Keratinocyte (primary cell): ENCODE data around the gene TTYH2. TPM values are rescaled to one million over a fixed set of nuclear protein-coding genes. Genes with fewer than 3 reads are reported as not detected.

Experiments used
- DNase-seq: peaks from one replicate; pipeline ENCODE4 v3.0.0-alpha.2; 2011; ENCODE audit warnings: low read depth, missing footprints, low spot score
- FAIRE-seq: peaks from 2 replicates; lab custom pipeline; 2011; peaks lifted over from hg19 to GRCh38; lab: Jason Lieb, UNC
- H2AFZ ChIP-seq: 2 replicates; pipeline ENCODE4 v1.6.0; 2012; ENCODE audit warnings: low read length, control low read depth, inconsistent platforms; ENCODE audit not compliant: control insufficient read depth
- H3K27ac ChIP-seq: 2 replicates; pipeline ENCODE4 v1.5.1; 2011; ENCODE audit warnings: low read length; ENCODE audit not compliant: control insufficient read depth, insufficient read depth
- H3K27me3 ChIP-seq: 3 replicates; pipeline ENCODE4 v1.6.0; 2011; ENCODE audit warnings: low read length; ENCODE audit not compliant: control insufficient read depth, insufficient read depth; ENCODE audit errors: extremely low read depth
- H3K36me3 ChIP-seq, 2 experiments: 2 replicates in 1 of 2; 3 replicates in 1 of 2; pipeline ENCODE4 v1.5.1; 2011; ENCODE audit warnings: low read length in 2 of 2, mild to moderate bottlenecking in 1 of 2; ENCODE audit not compliant: control insufficient read depth in 2 of 2, insufficient read depth in 2 of 2; ENCODE audit errors: extremely low read depth in 1 of 2
- H3K4me1 ChIP-seq: 3 replicates; pipeline ENCODE4 v1.5.1; 2011; ENCODE audit warnings: low read length; ENCODE audit not compliant: control insufficient read depth, insufficient read depth; ENCODE audit errors: extremely low read depth
- H3K4me2 ChIP-seq: 3 replicates; pipeline ENCODE4 v1.6.0; 2011; ENCODE audit warnings: low read depth, low read length; ENCODE audit not compliant: control insufficient read depth, insufficient read depth; ENCODE audit errors: extremely low read depth
- H3K4me3 ChIP-seq, 3 experiments: fragments of 200-600 bp in 1 of 3; sonication (generic) in 1 of 3; 2 replicates in 2 of 3; 3 replicates in 1 of 3; pipeline ENCODE4 v1.5.1; 2011 to 2016; ENCODE audit warnings: low read length in 3 of 3, mild to moderate bottlenecking in 3 of 3, control low read depth in 2 of 3, inconsistent platforms in 1 of 3, low read depth in 1 of 3, mixed read lengths in 1 of 3, mixed run types in 1 of 3, moderate library complexity in 1 of 3; ENCODE audit not compliant: control insufficient read depth in 2 of 3, insufficient read depth in 2 of 3; ENCODE audit errors: extremely low read depth in 1 of 3
- H3K79me2 ChIP-seq: 2 replicates; pipeline ENCODE4 v1.6.0; 2012; ENCODE audit warnings: low read length; ENCODE audit not compliant: control insufficient read depth, insufficient read depth
- H3K9ac ChIP-seq: 3 replicates; pipeline ENCODE4 v1.6.0; 2011; ENCODE audit warnings: low read length; ENCODE audit not compliant: control insufficient read depth, insufficient read depth; ENCODE audit errors: extremely low read depth
- H3K9me1 ChIP-seq: 3 replicates; pipeline ENCODE4 v1.6.0; 2011; ENCODE audit warnings: low read length; ENCODE audit not compliant: control insufficient read depth, insufficient read depth; ENCODE audit errors: extremely low read depth
- H3K9me3 ChIP-seq: 2 replicates; pipeline ENCODE4 v1.5.1; 2012; ENCODE audit warnings: low read depth, low read length; ENCODE audit not compliant: control insufficient read depth
- H4K20me1 ChIP-seq: 3 replicates; pipeline ENCODE4 v1.6.0; 2011; ENCODE audit warnings: low read length; ENCODE audit not compliant: control insufficient read depth, insufficient read depth; ENCODE audit errors: extremely low read depth
- CTCF ChIP-seq, 3 experiments: IDR thresholded peaks in 1 of 3; conservative IDR thresholded peaks in 1 of 3; optimal IDR thresholded peaks in 1 of 3; 2 replicates in 2 of 3; 3 replicates in 1 of 3; pipeline versions ENCODE3 to v1.5.1; 2011; ENCODE audit warnings: low read length in 3 of 3, mild to moderate bottlenecking in 3 of 3, moderate library complexity in 2 of 3, control low read depth in 1 of 3, inconsistent platforms in 1 of 3; ENCODE audit not compliant: insufficient read depth in 2 of 3; ENCODE audit errors: extremely low read depth in 1 of 3
- EZH2 ChIP-seq: IDR thresholded peaks from one replicate; pipeline ENCODE4 v1.6.1; 2012; ENCODE audit warnings: inconsistent platforms, mild to moderate bottlenecking, low read length, moderate library complexity
- dilution Hi-C: fragments of 300-500 bp; cut with MboI; formaldehyde crosslinking; loops from one replicate; pipeline ENCODE4 v1.7.0; 2020; ENCODE audit warnings: low sequenced_read_pairs; ENCODE audit not compliant: extremely low pct_ligation_motif_present
- polyA plus RNA-seq, 5 experiments: library from polyadenylated mRNA; depleted of rRNA in 3 of 5; stranded (reverse) in 3 of 5; stranded (forward) in 1 of 5; unstranded in 1 of 5; fragments of >200 nt; gene quantifications; 1 replicate in 1 of 5; 2 replicates in 3 of 5; 3 replicates in 1 of 5; pipeline versions ENCODE4 v1.2.1 to v1.2.3, GENCODE V29; 2011 to 2012; ENCODE audit warnings: missing spikeins in 2 of 5, low read depth in 1 of 5, low replicate concordance in 1 of 5

TTYH2 gene
- polyA plus RNA-seq, 1 donor (not counting 4 experiments of a cell fraction or from before 2014, with no cell fraction given) = 3.7 TPM

DNA sequence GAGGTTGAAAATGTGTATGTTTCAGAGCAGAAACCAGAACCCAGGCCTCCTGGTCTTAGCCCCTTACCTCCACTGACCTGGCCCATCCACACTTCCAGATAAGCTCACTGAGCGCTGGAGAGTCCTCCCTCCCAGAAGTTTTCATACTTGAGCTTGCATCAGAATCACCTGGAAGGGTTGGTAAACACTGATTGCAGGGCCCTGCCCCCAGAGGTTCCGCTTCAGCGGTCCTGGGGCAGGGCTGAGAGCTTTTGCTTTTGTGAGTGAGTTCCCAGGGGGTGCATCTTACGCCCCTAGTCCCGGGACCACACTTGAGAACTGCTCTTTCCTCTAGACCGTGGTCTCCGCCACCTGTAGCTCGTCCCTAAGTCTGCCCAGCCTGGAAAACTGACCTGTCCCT, 20.6 kb downstream of the TTYH2 start:
- H2AFZ ChIP-seq = no peak overlapping the region
- no peaks in the 10 kb centered on the region for H3K9me3 ChIP-seq
- no peaks in the 10 kb centered on the region for H3K9me1 ChIP-seq
- H3K4me3 ChIP-seq = no peak overlapping the region
- H3K9ac ChIP-seq = no peak overlapping the region
- dilution Hi-C loops = no loop called here
- FAIRE-seq (no peak), DNase-seq (no peak)
- no peaks in the 10 kb centered on the region for H3K36me3 ChIP-seq
- no peaks in the 10 kb centered on the region for H4K20me1 ChIP-seq
- no peak overlapping the region for H3K27ac ChIP-seq
- TF ChIP-seq CTCF (optimal IDR thresholded peaks at IDR 0.05 in 1 of 3, IDR thresholded peaks at IDR 0.05 in 1 of 3, conservative IDR thresholded peaks at IDR 0.05 in 1 of 3; ENCODE audit: extremely low read depth in 1 of 3, insufficient read depth in 2 of 3, low read length in 3 of 3) (no peak), EZH2 (no peak)
- no peaks in the 10 kb centered on the region for H3K79me2 ChIP-seq
- no peaks in the 10 kb centered on the region for H3K27me3 ChIP-seq
- H3K4me2 ChIP-seq = no peak overlapping the region
- H3K4me1 ChIP-seq = no peaks in the 10 kb centered on the region

- Histone ChIP-seq H3K27me3 (no peaks in the 10 kb centered on the region), H3K79me2 (no peaks in the 10 kb centered on the region)
- dilution Hi-C loops = no loop called here
Observed at GRCh38 chr17:74234486-74234885, 21.1 kb downstream of the TTYH2 start.

More at GRCh38 chr17:74234486-74234885, 21.1 kb downstream of the TTYH2 start:
- Histone ChIP-seq H3K4me1 (no peaks in the 10 kb centered on the region), H3K4me3 (no peak overlapping the region), H2AFZ (no peak overlapping the region), H3K9me1 (no peaks in the 10 kb centered on the region), H4K20me1 (peaks cover 4% of the 10 kb centered on the region), H3K36me3 (no peaks in the 10 kb centered on the region), H3K9ac (no peak overlapping the region), H3K27ac (no peak overlapping the region), H3K9me3 (no peaks in the 10 kb centered on the region), H3K4me2 (no peak overlapping the region)
- no peak for DNase-seq
- no peak for TF ChIP-seq EZH2
- TF ChIP-seq CTCF (optimal IDR thresholded peaks at IDR 0.05 in 1 of 3, IDR thresholded peaks at IDR 0.05 in 1 of 3, conservative IDR thresholded peaks at IDR 0.05 in 1 of 3; ENCODE audit: extremely low read depth in 1 of 3, insufficient read depth in 2 of 3, low read length in 3 of 3) = no peak
- FAIRE-seq = no peak
